K562 (cell line): ENCODE data around the gene SLC37A4. TPM values are rescaled to one million over a fixed set of nuclear protein-coding genes. Genes with fewer than 3 reads are reported as not detected.

ENCODE experiments used
- ATAC-seq: fragments of 200-7000 bp; cut with Tn5 transposase; 3 replicates; pipeline ENCODE4 v1.9.1; 2020; ENCODE audit warnings: moderate library complexity
- BruUV-seq: library from RNA; stranded (reverse); fragments of 400-500 nt; replicated peaks from 2 replicates; lab custom pipeline; 2021; lab: Mats Ljungman, UMichigan
- CTCF ChIA-PET: fragments of 300-600 bp; formaldehyde crosslinking; extraction: SDS; loops from one replicate; lab custom pipeline; 2021; ENCODE audit warnings: low intra/inter-chr PET ratio; lab: Yijun Ruan, JAX
- POLR2A ChIA-PET: fragments of 300-600, 350-650 bp; sonication (Branson Sonifier 250); formaldehyde crosslinking; extraction: SDS; loops from one replicate; lab custom pipeline; 2021; ENCODE audit warnings: antibody characterized with exemption, inconsistent platforms; lab: Yijun Ruan, JAX
- DNase-seq, 4 experiments: peaks; one replicate each; pipeline versions ENCODE4 v3.0.0 to v3.0.0-alpha.2; 2011 to 2018; ENCODE audit warnings: low spot score in 3 of 4, mixed read lengths in 3 of 4; ENCODE audit errors: extremely low read depth in 1 of 4
- FAIRE-seq: peaks from 2 replicates; lab custom pipeline; 2011; peaks lifted over from hg19 to GRCh38; lab: Jason Lieb, UNC
- H2AFZ ChIP-seq: 2 replicates; pipeline ENCODE4 v1.6.0; 2011; ENCODE audit warnings: low read depth, low read length, control low read depth, inconsistent platforms
- H3K27ac ChIP-seq: fragments of 200-600 bp; 3 replicates; pipeline ENCODE4 v1.8.0; 2011; ENCODE audit warnings: low read depth, mild to moderate bottlenecking, control low read depth, inconsistent platforms, low read length, moderate library complexity, mixed read lengths; ENCODE audit errors: extremely low read depth
- H3K27me3 ChIP-seq, 2 experiments: fragments of 300-600 bp in 1 of 2; 2 replicates in 1 of 2; 3 replicates in 1 of 2; pipeline versions ENCODE4 v1.6.0 to v1.8.0; 2011; ENCODE audit warnings: inconsistent platforms in 2 of 2, low read length in 2 of 2, mild to moderate bottlenecking in 1 of 2, mixed read lengths in 1 of 2, moderate library complexity in 1 of 2; ENCODE audit not compliant: control insufficient read depth in 2 of 2, insufficient read depth in 2 of 2
- H3K36me3 ChIP-seq: fragments of 300-600 bp; 3 replicates; pipeline ENCODE4 v1.8.0; 2011; ENCODE audit warnings: mild to moderate bottlenecking, low read length, inconsistent platforms; ENCODE audit not compliant: control insufficient read depth, insufficient read depth
- H3K4me1 ChIP-seq, 2 experiments: fragments of 200-600 bp in 1 of 2; replicated peaks in 1 of 2; 2 replicates in 1 of 2; 3 replicates in 1 of 2; pipeline versions ENCODE4 v1.5.1 to v1.8.0; 2011; ENCODE audit warnings: inconsistent platforms in 2 of 2, low read length in 2 of 2, mild to moderate bottlenecking in 1 of 2, mixed read lengths in 1 of 2, moderate library complexity in 1 of 2; ENCODE audit not compliant: control insufficient read depth in 2 of 2, insufficient read depth in 2 of 2
- H3K4me2 ChIP-seq: 2 replicates; pipeline ENCODE4 v1.6.1; 2011; ENCODE audit warnings: low read length, control low read depth, inconsistent platforms, mixed read lengths; ENCODE audit not compliant: insufficient read depth
- H3K4me3 ChIP-seq: fragments of 200-600 bp; sonication (generic), shearing (Covaris generic); 2 replicates; pipeline ENCODE4 v1.5.1; 2016; ENCODE audit warnings: control low read depth, inconsistent platforms
- H3K79me2 ChIP-seq: fragments of 200-600 bp; 3 replicates; pipeline ENCODE4 v1.8.0; 2011; ENCODE audit warnings: low read length, inconsistent platforms; ENCODE audit not compliant: control insufficient read depth, insufficient read depth
- H3K9ac ChIP-seq, 2 experiments: 2 replicates each; pipeline versions ENCODE4 v1.6.0 to v1.6.1; 2011; ENCODE audit warnings: low read depth in 2 of 2, low read length in 2 of 2, control low read depth in 1 of 2, inconsistent platforms in 1 of 2, mild to moderate bottlenecking in 1 of 2, mixed read lengths in 1 of 2; ENCODE audit not compliant: insufficient read depth in 1 of 2
- H3K9me1 ChIP-seq: one replicate; pipeline ENCODE4 v1.6.0; 2011; ENCODE audit warnings: inconsistent platforms, mild to moderate bottlenecking, low read length, moderate library complexity; ENCODE audit not compliant: control insufficient read depth, insufficient read depth
- H3K9me3 ChIP-seq: replicated peaks from 2 replicates; pipeline ENCODE4 v1.5.1; 2011; ENCODE audit warnings: low read depth, low read length, inconsistent platforms; ENCODE audit not compliant: control insufficient read depth, insufficient read depth
- H4K20me1 ChIP-seq: replicated peaks from 2 replicates; pipeline ENCODE4 v1.6.1; 2011; ENCODE audit warnings: low read length, inconsistent platforms, mixed read lengths; ENCODE audit not compliant: control insufficient read depth, insufficient read depth
- CBFA2T3 ChIP-seq: fragments of 450-650 bp; IDR thresholded peaks from 2 replicates; pipeline ENCODE4 v1.6.1; 2017
- CBX8 ChIP-seq: fragments of 200-600 bp; sonication (generic); IDR thresholded peaks from 2 replicates; pipeline ENCODE4 v1.6.1; 2012; ENCODE audit warnings: borderline replicate concordance, mixed run types, low read depth, mild to moderate bottlenecking, moderate library complexity, mixed read lengths, low read length, control low read depth, inconsistent platforms; ENCODE audit not compliant: poor library complexity, severe bottlenecking; ENCODE audit errors: extremely low read depth
- MCM3 ChIP-seq: fragments of 450-650 bp; IDR thresholded peaks from 2 replicates; pipeline ENCODE4 v1.6.1; 2016
- SP1 ChIP-seq: sonication (generic); formaldehyde crosslinking; IDR thresholded peaks from 2 replicates; pipeline ENCODE4 v1.8.1; 2022; ENCODE audit warnings: mild to moderate bottlenecking, missing genetic modification reagents
- ZNF143 ChIP-seq: sonication (generic); formaldehyde crosslinking; IDR thresholded peaks from 2 replicates; pipeline ENCODE4 v1.9.0; 2022; ENCODE audit warnings: mild to moderate bottlenecking, missing genetic modification reagents
- ZNF354B ChIP-seq: fragments of 250-450 bp; sonication (Bioruptor Pico); IDR thresholded peaks from 2 replicates; pipeline ENCODE4 v1.4.0; 2020
- WGBS: fragments of 100-300 bp; shearing (Covaris generic); methylation state at CpG from one replicate; pipeline ENCODE4 v1.1.6; 2016; ENCODE audit warnings: low coverage, mixed read lengths; ENCODE audit not compliant: insufficient coverage; ENCODE audit errors: missing lambda C conversion rate; 5-methylcytosine and 5-hydroxymethylcytosine counted together
- in situ Hi-C: fragments of 300-500 bp; cut with MboI; formaldehyde crosslinking; loops from 4 replicates; pipeline ENCODE4 v1.15.0; 2018; ENCODE audit warnings: inconsistent platforms, mixed read lengths
- intact Hi-C: fragments of 100-400 bp; cut with micrococcal nuclease; formaldehyde crosslinking; loops from 2 replicates; pipeline ENCODE4 v1.14.2; 2022
- polyA plus RNA-seq, 8 experiments: library from polyadenylated mRNA; depleted of rRNA in 4 of 8; stranded (reverse) in 5 of 8; unstranded in 3 of 8; fragments of >200 nt; fragmentation: Nextera tagmentation in 2 of 8; fragmentation: Illumina TruSeq in 1 of 8; extraction: Ambion mirVana in 2 of 8; extraction: Trizol in 1 of 8; gene quantifications; 2 replicates each; pipeline versions ENCODE4 v1.2.1 to v1.2.3, GENCODE V29; 2011 to 2014; ENCODE audit warnings: inconsistent platforms in 1 of 8, missing spikeins in 1 of 8
- total RNA-seq, 7 experiments: library from RNA; depleted of rRNA in 6 of 7; stranded (reverse); fragments of >200 nt in 6 of 7; fragmentation: Illumina TruSeq in 2 of 7; extraction: Trizol in 2 of 7; gene quantifications; 2 replicates each; pipeline versions ENCODE4 v1.2.1 to v1.2.3, GENCODE V29; 2011 to 2021; ENCODE audit warnings: low replicate concordance in 1 of 7
- TF ChIP-seq, protein P1 (sequence below), 3 experiments: IDR thresholded peaks in 2 of 3; conservative IDR thresholded peaks in 1 of 3; 2 replicates each; pipeline ENCODE4 v1.5.1; 2011 to 2012; ENCODE audit warnings: low read length in 3 of 3, mild to moderate bottlenecking in 3 of 3, control low read depth in 2 of 3, improper control_type of control experiment in 1 of 3, inconsistent platforms in 1 of 3, low read depth in 1 of 3, mixed read lengths in 1 of 3, moderate library complexity in 1 of 3; ENCODE audit not compliant: insufficient read depth in 2 of 3

The SLC37A4 gene
- total and polyA plus RNA-seq, 9 of the 15 experiments (the other 6 are each of a cell fraction or from before 2014, with no cell fraction given): 24.7 to 73.9 (median 40.7) TPM

DNA sequence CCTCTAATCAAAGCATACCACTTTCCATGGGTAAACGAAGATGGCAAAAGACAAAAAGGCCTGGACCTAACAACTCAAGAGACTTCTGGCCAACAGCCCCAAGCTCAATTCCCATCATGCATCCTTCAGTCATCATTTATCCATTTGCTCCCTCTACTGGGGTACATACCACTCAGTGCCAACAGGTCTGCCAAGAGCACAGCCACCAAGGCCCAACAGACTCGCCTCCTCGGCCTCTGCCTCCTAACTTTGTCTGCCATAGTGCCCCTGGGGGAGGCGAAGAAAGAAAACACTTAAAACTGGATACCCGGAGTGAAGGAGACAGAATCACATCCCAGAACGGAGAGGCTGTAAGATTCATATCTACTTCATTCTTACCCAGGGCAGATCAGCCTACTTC is 25.2 kb upstream of the SLC37A4 start:
- peak overlapping the region; percentile 95 for H3K27ac ChIP-seq
- H3K4me3 ChIP-seq: peak overlapping the region; percentile 98
- ATAC-seq (no peak), DNase-seq (peak in 2 of 4 experiments; percentile 15), FAIRE-seq (peak; percentile 15)
- intact Hi-C loops (loop anchor here (2.0 kb wide), 2 partner anchors 37 to 39 kb away; partner anchors contain the start of genes RPS25 and TRAPPC4), in situ Hi-C loops (no loop called here)
- no peaks in the 10 kb centered on the region for H3K27me3 ChIP-seq
- peaks cover 53% of the 10 kb centered on the region for H3K36me3 ChIP-seq
- ChIA-PET POLR2A (interaction anchor here (0.5 to 8.8 kb wide), 20 partner anchors 11 to 1614 kb away, joined by 3 to 132 read pairs (median 4); partner anchors contain the start of genes HMBS and VPS11), CTCF (no interaction called here)
- peaks cover 44% of the 10 kb centered on the region for H3K79me2 ChIP-seq
- peaks cover 18 to 21% of the 10 kb centered on the region in 2 experiments; a peak in 3 of 5 replicates for H3K4me1 ChIP-seq
- WGBS: 35% methylated on average over 6 of the region's 6 CpGs
- no peak overlapping the region for H2AFZ ChIP-seq
- H3K9me1 ChIP-seq: no peaks in the 10 kb centered on the region
- no TSS peak for BruUV-seq
- no peaks in the 10 kb centered on the region for H4K20me1 ChIP-seq
- peak overlapping the region; percentile 94 to 97; a peak in 3 of 4 replicates for H3K9ac ChIP-seq
- peak overlapping the region; percentile 91 for H3K4me2 ChIP-seq
- no peak for TF ChIP-seq CBX8
- 0 out of 2 replicates have a peak, but pooled peaks have one; percentile 24 for TF ChIP-seq ZNF143 (CRISPR knock-in tag)
- TF ChIP-seq CBFA2T3: no peak
- TF ChIP-seq, protein P1, sequence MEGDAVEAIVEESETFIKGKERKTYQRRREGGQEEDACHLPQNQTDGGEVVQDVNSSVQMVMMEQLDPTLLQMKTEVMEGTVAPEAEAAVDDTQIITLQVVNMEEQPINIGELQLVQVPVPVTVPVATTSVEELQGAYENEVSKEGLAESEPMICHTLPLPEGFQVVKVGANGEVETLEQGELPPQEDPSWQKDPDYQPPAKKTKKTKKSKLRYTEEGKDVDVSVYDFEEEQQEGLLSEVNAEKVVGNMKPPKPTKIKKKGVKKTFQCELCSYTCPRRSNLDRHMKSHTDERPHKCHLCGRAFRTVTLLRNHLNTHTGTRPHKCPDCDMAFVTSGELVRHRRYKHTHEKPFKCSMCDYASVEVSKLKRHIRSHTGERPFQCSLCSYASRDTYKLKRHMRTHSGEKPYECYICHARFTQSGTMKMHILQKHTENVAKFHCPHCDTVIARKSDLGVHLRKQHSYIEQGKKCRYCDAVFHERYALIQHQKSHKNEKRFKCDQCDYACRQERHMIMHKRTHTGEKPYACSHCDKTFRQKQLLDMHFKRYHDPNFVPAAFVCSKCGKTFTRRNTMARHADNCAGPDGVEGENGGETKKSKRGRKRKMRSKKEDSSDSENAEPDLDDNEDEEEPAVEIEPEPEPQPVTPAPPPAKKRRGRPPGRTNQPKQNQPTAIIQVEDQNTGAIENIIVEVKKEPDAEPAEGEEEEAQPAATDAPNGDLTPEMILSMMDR (IDR thresholded peaks at IDR 0.05 in 2 of 3, conservative IDR thresholded peaks at IDR 0.05 in 1 of 3; ENCODE audit: insufficient read depth in 2 of 3, low read depth in 1 of 3, low read length in 3 of 3): peak in 1 of 3 experiments; percentile 23; a peak in 1 of 6 replicates
- TF ChIP-seq SP1 (CRISPR knock-in tag): 0 out of 2 replicates have a peak, but pooled peaks have one; percentile 24
- no peak for TF ChIP-seq MCM3
- TF ChIP-seq ZNF354B (CRISPR knock-in tag): no peak
- no peaks in the 10 kb centered on the region for H3K9me3 ChIP-seq
